SK-N-SH treated with all-trans-retinoic acid at 6 μM for 48 hours (cell line): ENCODE measurements around the gene FOXJ3.

Experiments
- ATAC-seq: fragments of 200-7000 bp; cut with Tn5 transposase; 3 replicates; pipeline ENCODE4 v1.9.1; 2020; ENCODE audit warnings: mild to moderate bottlenecking, moderate library complexity
- BACH2 ChIP-seq: fragments of 250-450 bp; sonication (Bioruptor Pico); IDR thresholded peaks from 2 replicates; pipeline ENCODE4 v1.9.0; 2021; ENCODE audit warnings: mild to moderate bottlenecking, borderline replicate concordance
- CREB5 ChIP-seq: fragments of 250-450 bp; sonication (Bioruptor Pico); IDR thresholded peaks from 2 replicates; pipeline ENCODE4 v1.5.1; 2020; ENCODE audit warnings: low read depth, mild to moderate bottlenecking, moderate library complexity
- CSDC2 ChIP-seq: fragments of 250-450 bp; sonication (Bioruptor Pico); IDR thresholded peaks from 2 replicates; pipeline ENCODE4 v1.5.0; 2020; ENCODE audit warnings: mild to moderate bottlenecking, moderate library complexity
- CSRNP3 ChIP-seq: fragments of 250-450 bp; sonication (Bioruptor Pico); IDR thresholded peaks from 2 replicates; pipeline ENCODE4 v1.5.1; 2021; ENCODE audit warnings: mild to moderate bottlenecking, moderate library complexity
- ESRRG ChIP-seq: fragments of 250-450 bp; sonication (Bioruptor Pico); IDR thresholded peaks from 2 replicates; pipeline ENCODE4 v1.6.1; 2021; ENCODE audit warnings: mild to moderate bottlenecking
- GLIS3 ChIP-seq: fragments of 250-450 bp; sonication (Bioruptor Pico); IDR thresholded peaks from 2 replicates; pipeline ENCODE4 v1.5.0; 2020; ENCODE audit warnings: mild to moderate bottlenecking, moderate library complexity
- ISL1 ChIP-seq: fragments of 250-450 bp; sonication (Bioruptor Pico); IDR thresholded peaks from 2 replicates; pipeline ENCODE4 v2.1.2; 2022; ENCODE audit warnings: mild to moderate bottlenecking, moderate library complexity
- OSR1 ChIP-seq: fragments of 250-450 bp; sonication (Bioruptor Pico); IDR thresholded peaks from 2 replicates; pipeline ENCODE4 v1.8.0; 2022; ENCODE audit warnings: moderate library complexity, mild to moderate bottlenecking, inconsistent platforms
- PATZ1 ChIP-seq: fragments of 250-450 bp; sonication (Bioruptor Pico); IDR thresholded peaks from 2 replicates; pipeline ENCODE4 v1.8.0; 2020; ENCODE audit warnings: mild to moderate bottlenecking, moderate library complexity, borderline replicate concordance
- POU6F1 ChIP-seq: fragments of 250-450 bp; sonication (Bioruptor Pico); IDR thresholded peaks from 2 replicates; pipeline ENCODE4 v1.8.0; 2021; ENCODE audit warnings: low read depth, mild to moderate bottlenecking, moderate library complexity, borderline replicate concordance
- PPARA ChIP-seq: fragments of 250-450 bp; sonication (Bioruptor Pico); IDR thresholded peaks from 2 replicates; pipeline ENCODE4 v1.5.0; 2020; ENCODE audit warnings: mild to moderate bottlenecking, borderline replicate concordance
- RARB ChIP-seq: fragments of 250-450 bp; sonication (Bioruptor Pico); IDR thresholded peaks from 2 replicates; pipeline ENCODE4 v1.8.0; 2021; ENCODE audit warnings: mild to moderate bottlenecking, moderate library complexity
- SNAI2 ChIP-seq: fragments of 250-450 bp; sonication (Bioruptor Pico); IDR thresholded peaks from 2 replicates; pipeline ENCODE4 v1.5.0; 2020; ENCODE audit warnings: mild to moderate bottlenecking, moderate library complexity
- TCF4 ChIP-seq: fragments of 250-450 bp; sonication (Bioruptor Pico); IDR thresholded peaks from 2 replicates; pipeline ENCODE4 v1.8.0; 2021; ENCODE audit warnings: mild to moderate bottlenecking, moderate library complexity, borderline replicate concordance
- TOX ChIP-seq: fragments of 250-450 bp; sonication (Bioruptor Pico); IDR thresholded peaks from 2 replicates; pipeline ENCODE4 v1.8.0; 2021; ENCODE audit warnings: mild to moderate bottlenecking, moderate library complexity, borderline replicate concordance
- TSHZ2 ChIP-seq: fragments of 250-450 bp; sonication (Bioruptor Pico); IDR thresholded peaks from 2 replicates; pipeline ENCODE4 v1.5.0; 2020; ENCODE audit warnings: mild to moderate bottlenecking, moderate library complexity
- ZC3H10 ChIP-seq: fragments of 250-450 bp; sonication (Bioruptor Pico); IDR thresholded peaks from 2 replicates; pipeline ENCODE4 v1.5.1; 2021; ENCODE audit warnings: mild to moderate bottlenecking, moderate library complexity
- ZFP3 ChIP-seq: fragments of 250-450 bp; sonication (Bioruptor Pico); IDR thresholded peaks from 2 replicates; pipeline ENCODE4 v1.5.0; 2020; ENCODE audit warnings: mild to moderate bottlenecking, moderate library complexity
- ZFP30 ChIP-seq: fragments of 450-650 bp; formaldehyde crosslinking; IDR thresholded peaks from 2 replicates; pipeline ENCODE4 v1.5.0; 2022; ENCODE audit warnings: mild to moderate bottlenecking, moderate library complexity
- ZNF565 ChIP-seq: fragments of 450-650 bp; formaldehyde crosslinking; conservative IDR thresholded peaks from 2 replicates; pipeline ENCODE4 v1.5.0; 2020; ENCODE audit warnings: low read depth, mild to moderate bottlenecking, moderate library complexity
- ZNF70 ChIP-seq: fragments of 450-650 bp; formaldehyde crosslinking; IDR thresholded peaks from 2 replicates; pipeline ENCODE4 v1.5.0; 2020; ENCODE audit warnings: mild to moderate bottlenecking, moderate library complexity
- ZNF8 ChIP-seq: fragments of 450-650 bp; formaldehyde crosslinking; IDR thresholded peaks from 2 replicates; pipeline ENCODE4 v1.5.0; 2020; ENCODE audit warnings: mild to moderate bottlenecking, moderate library complexity

Gene FOXJ3

GRCh38 chr1:42168391-42168670, 166.7 kb downstream of the FOXJ3 start:
- ATAC-seq: no peak
- TF ChIP-seq ZNF70 (CRISPR knock-in tag) (no peak), CREB5 (no peak), BACH2 (CRISPR knock-in tag) (no peak), PATZ1 (CRISPR knock-in tag) (no peak)
- TF ChIP-seq, all 23 proteins: peak for 0

GRCh38 chr1:42167611-42168390, 167.2 kb downstream of the FOXJ3 start:
- TF ChIP-seq BACH2 (CRISPR knock-in tag) (no peak), CSRNP3 (CRISPR knock-in tag) (no peak), ZNF565 (no peak), TOX (CRISPR knock-in tag) (no peak), ZFP30 (no peak), TSHZ2 (CRISPR knock-in tag) (no peak), GLIS3 (no peak), ZNF8 (CRISPR knock-in tag) (no peak), TCF4 (no peak), ZC3H10 (CRISPR knock-in tag) (no peak), CSDC2 (CRISPR knock-in tag) (no peak), ISL1 (no peak), RARB (CRISPR knock-in tag) (no peak), ESRRG (CRISPR knock-in tag) (no peak), OSR1 (CRISPR knock-in tag) (no peak), ZFP3 (CRISPR knock-in tag) (no peak), SNAI2 (CRISPR knock-in tag) (no peak)
- ATAC-seq: no peak

GRCh38 chr1:42165511-42166210, 169.4 kb downstream of the FOXJ3 start:
- peak; percentile 69 for ATAC-seq
- TF ChIP-seq CREB5: no peak
- no peak for TF ChIP-seq OSR1 (CRISPR knock-in tag)
- no peak for TF ChIP-seq GLIS3
- no peak for TF ChIP-seq ZNF8 (CRISPR knock-in tag)
- no peak for TF ChIP-seq SNAI2 (CRISPR knock-in tag)
- no peak for TF ChIP-seq TSHZ2 (CRISPR knock-in tag)
- TF ChIP-seq POU6F1 (CRISPR knock-in tag): no peak
- no peak for TF ChIP-seq ZC3H10 (CRISPR knock-in tag)
- no peak for TF ChIP-seq PPARA
- no peak for TF ChIP-seq CSRNP3 (CRISPR knock-in tag)
- no peak for TF ChIP-seq ZFP3 (CRISPR knock-in tag)
